Ovary (tissue), 10 donors: ENCODE results near the gene KLHL22. TPM values are rescaled to one million over a fixed set of nuclear protein-coding genes. Genes with fewer than 3 reads are reported as not detected.
"Not testable (repeated sequence)": the region's sequence is repeated elsewhere in the genome, so short reads cannot be mapped to it uniquely, and the experiment has no call there.

Source experiments
- DNase-seq, 5 donors: peaks; one replicate each; pipeline ENCODE4 v3.0.0-alpha.2; 2019 to 2020
- H3K27ac ChIP-seq, 2 donors: fragments of 200-600 bp; one replicate each; pipeline versions ENCODE4 v1.5.1 to v1.8.0; 2019 to 2022
- H3K27me3 ChIP-seq: fragments of 200-600 bp; one replicate; pipeline ENCODE4 v1.8.0; 2022
- H3K36me3 ChIP-seq: fragments of 200-600 bp; sonication (generic); one replicate; pipeline ENCODE4 v1.5.1; 2019
- H3K4me1 ChIP-seq: one replicate; pipeline ENCODE4 v1.8.1; 2013; ENCODE audit warnings: mild to moderate bottlenecking, moderate library complexity; ENCODE audit not compliant: insufficient read depth
- H3K4me3 ChIP-seq: fragments of 200-600 bp; sonication (generic); one replicate; pipeline ENCODE4 v1.5.1; 2017
- H3K9me3 ChIP-seq, 2 donors: fragments of 200-600 bp in 1 of 2; sonication (generic) in 1 of 2; one replicate each; pipeline versions ENCODE4 v1.5.1 to v1.8.1; 2013 to 2019; ENCODE audit warnings: mild to moderate bottlenecking in 1 of 2, moderate library complexity in 1 of 2
- EP300 ChIP-seq: sonication (generic); formaldehyde crosslinking; IDR thresholded peaks from one replicate; pipeline ENCODE4 v1.6.1; 2017; ENCODE audit warnings: antibody characterized with exemption
- POLR2A ChIP-seq: fragments of 450-650 bp; IDR thresholded peaks from one replicate; pipeline ENCODE4 v1.6.1; 2017; ENCODE audit warnings: antibody characterized with exemption, mild to moderate bottlenecking, moderate library complexity
- WGBS, 3 donors: extraction: QIAGEN DNeasy Blood & Tissue Kit in 1 of 3; methylation state at CpG; one replicate each; pipeline versions ENCODE4 v1.1.5 to v1.1.7; 2013 to 2017; 5-methylcytosine and 5-hydroxymethylcytosine counted together
- intact Hi-C, 4 donors: fragments of 100-400 bp; cut with DNase I; formaldehyde crosslinking; loops; one replicate each; pipeline versions ENCODE4 v1.11.0 to v1.15.1; 2022 to 2023
- long read RNA-seq, 3 donors: library from polyadenylated mRNA in 2 of 3; unstranded in 2 of 3; transcript quantifications; one replicate each; pipeline ENCODE4 v2.0.0 and lab custom pipeline, GENCODE V29; 2021 to 2026
- polyA plus RNA-seq, 2 donors: library from polyadenylated mRNA; stranded (reverse); fragments of 200-250 nt in 1 of 2; fragments of 350-450 nt in 1 of 2; fragmentation: Illumina TruSeq in 1 of 2; extraction: RNeasy Lipid Tissue Mini Kit (QIAGEN cat#74804) in 1 of 2; gene quantifications; one replicate each; pipeline ENCODE4 v1.2.3, GENCODE V29; 2013 to 2014
- total RNA-seq, 7 donors: library from RNA; depleted of rRNA in 2 of 7; stranded (reverse); fragments of >200 nt in 2 of 7; fragmentation: NEBNext Ultra II Directional in 3 of 7; extraction: Animal tissue kit (Norgen Biotek cat#: 25700) in 3 of 7; gene quantifications; one replicate each; pipeline versions ENCODE4 v1.1.0 to v1.2.4, GENCODE V29; 2016 to 2023
- TF ChIP-seq, protein P1 (sequence below), 3 donors: fragments of 450-650 bp in 2 of 3; fragments of 200-600 bp in 1 of 3; IDR thresholded peaks; one replicate each; pipeline versions ENCODE4 v1.5.1 to v1.8.0; 2016 to 2022; ENCODE audit warnings: antibody characterized with exemption in 3 of 3, mild to moderate bottlenecking in 1 of 3
- donor health status: DM: no; HTN: no; CAD: no; lungs with moderate emphysema.
- donor health status: DM: no; HTN: no; CAD: no.
- donor health status: Bipolar disorder and iron deficiency.
- donor health status: DM: yes; HTN: yes; CAD: no.
- donor health status: DM: no; HTN: no; CAD: no.
- donor health status: DM: yes; HTN: yes; CAD: no.

Gene KLHL22, protein sequence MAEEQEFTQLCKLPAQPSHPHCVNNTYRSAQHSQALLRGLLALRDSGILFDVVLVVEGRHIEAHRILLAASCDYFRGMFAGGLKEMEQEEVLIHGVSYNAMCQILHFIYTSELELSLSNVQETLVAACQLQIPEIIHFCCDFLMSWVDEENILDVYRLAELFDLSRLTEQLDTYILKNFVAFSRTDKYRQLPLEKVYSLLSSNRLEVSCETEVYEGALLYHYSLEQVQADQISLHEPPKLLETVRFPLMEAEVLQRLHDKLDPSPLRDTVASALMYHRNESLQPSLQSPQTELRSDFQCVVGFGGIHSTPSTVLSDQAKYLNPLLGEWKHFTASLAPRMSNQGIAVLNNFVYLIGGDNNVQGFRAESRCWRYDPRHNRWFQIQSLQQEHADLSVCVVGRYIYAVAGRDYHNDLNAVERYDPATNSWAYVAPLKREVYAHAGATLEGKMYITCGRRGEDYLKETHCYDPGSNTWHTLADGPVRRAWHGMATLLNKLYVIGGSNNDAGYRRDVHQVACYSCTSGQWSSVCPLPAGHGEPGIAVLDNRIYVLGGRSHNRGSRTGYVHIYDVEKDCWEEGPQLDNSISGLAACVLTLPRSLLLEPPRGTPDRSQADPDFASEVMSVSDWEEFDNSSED
- total RNA-seq = 10 to 100 TPM; 24.6 to 42.9 (median 28.7) TPM
- 10 to 100 TPM; 26.9 to 30.7 TPM for polyA plus RNA-seq
- long read RNA-seq, donor 1, transcript KLHL22-201 (7 exons, 2,616 nt) = major isoform, 96 of 198 reads
- long read RNA-seq, donor 1, partial matches to known transcripts = 57 of 198 reads
- long read RNA-seq, donor 1, other reads (novel, unspliced or antisense) = 45 of 198 reads
- long read RNA-seq, donor 2, partial matches to known transcripts = 0 of 4 reads
- long read RNA-seq, donor 2, other reads (novel, unspliced or antisense) = 0 of 4 reads
- long read RNA-seq, donor 3, transcript KLHL22-201 (7 exons, 2,616 nt) = major isoform, 29 of 71 reads
- long read RNA-seq, donor 3, partial matches to known transcripts = 14 of 71 reads
- long read RNA-seq, donor 3, other reads (novel, unspliced or antisense) = 28 of 71 reads

DNA sequence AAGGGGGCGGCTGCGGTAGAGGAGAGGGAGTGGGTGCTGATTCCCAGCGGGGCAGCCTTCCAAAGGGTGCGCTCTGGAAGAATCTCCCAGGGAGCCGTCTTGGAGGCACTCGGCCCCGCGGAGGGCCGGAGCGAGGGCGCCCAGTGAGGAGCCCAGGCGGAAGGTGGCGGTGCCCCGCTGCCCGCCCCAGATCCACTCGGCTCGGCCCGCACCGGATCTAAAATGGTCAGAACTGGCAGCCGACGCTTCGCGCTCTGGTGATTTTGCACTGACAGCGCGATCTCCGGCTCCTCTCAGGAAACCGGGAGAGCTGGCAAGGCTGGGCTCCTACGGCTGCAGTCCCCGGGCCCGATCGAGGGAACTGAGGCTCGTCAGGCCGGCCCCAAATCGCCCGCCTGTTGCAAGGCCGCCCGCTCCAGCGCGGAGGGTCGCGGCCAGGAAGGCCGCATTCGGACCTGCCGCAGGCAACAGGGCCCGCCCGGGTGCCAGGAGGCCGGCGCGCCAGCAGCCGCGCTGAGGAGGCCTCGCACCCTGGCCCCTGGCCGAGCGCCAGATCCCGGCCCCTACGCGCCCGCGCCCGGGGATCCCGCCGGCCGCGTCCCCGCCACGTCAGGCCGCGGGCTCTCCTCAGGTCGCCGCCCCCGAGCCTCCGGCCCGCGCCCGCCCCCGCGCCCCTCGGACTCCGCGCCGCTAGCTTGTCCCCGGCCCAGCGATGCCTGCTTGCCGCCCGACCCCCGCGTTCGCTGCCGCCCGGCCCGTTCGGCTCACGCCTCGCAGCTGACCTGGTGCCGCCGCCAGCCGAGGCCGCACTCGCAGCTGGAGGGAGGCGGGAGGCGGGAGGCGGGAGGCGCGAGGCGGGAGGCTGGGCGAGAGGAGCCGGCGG is at the start of gene KLHL22:
Gene KLHL22 (minus strand): TSS at position 818 of the 883 bp plus-strand sequence. CDS start 6,584 bp downstream, outside the sequence.
- TF ChIP-seq, protein P1, sequence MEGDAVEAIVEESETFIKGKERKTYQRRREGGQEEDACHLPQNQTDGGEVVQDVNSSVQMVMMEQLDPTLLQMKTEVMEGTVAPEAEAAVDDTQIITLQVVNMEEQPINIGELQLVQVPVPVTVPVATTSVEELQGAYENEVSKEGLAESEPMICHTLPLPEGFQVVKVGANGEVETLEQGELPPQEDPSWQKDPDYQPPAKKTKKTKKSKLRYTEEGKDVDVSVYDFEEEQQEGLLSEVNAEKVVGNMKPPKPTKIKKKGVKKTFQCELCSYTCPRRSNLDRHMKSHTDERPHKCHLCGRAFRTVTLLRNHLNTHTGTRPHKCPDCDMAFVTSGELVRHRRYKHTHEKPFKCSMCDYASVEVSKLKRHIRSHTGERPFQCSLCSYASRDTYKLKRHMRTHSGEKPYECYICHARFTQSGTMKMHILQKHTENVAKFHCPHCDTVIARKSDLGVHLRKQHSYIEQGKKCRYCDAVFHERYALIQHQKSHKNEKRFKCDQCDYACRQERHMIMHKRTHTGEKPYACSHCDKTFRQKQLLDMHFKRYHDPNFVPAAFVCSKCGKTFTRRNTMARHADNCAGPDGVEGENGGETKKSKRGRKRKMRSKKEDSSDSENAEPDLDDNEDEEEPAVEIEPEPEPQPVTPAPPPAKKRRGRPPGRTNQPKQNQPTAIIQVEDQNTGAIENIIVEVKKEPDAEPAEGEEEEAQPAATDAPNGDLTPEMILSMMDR (IDR thresholded peaks at IDR 0.05) = peak in 1 of 3 donors; percentile 8
- no peak for TF ChIP-seq POLR2A
- peak within 1 kb of the TSS; percentile 52 for H3K4me3 ChIP-seq
- peak within 1 kb of the TSS; percentile 77 to 99 for H3K27ac ChIP-seq
- peak in 1 of 5 donors; percentile 48 for DNase-seq
- H3K9me3 ChIP-seq = no peaks in the 10 kb centered on the region
- no peaks in the 10 kb centered on the region for H3K4me1 ChIP-seq
- H3K27me3 ChIP-seq = no peaks in the 10 kb centered on the region
- WGBS, 3 donors = 1% methylated on average over 44 to 108 of the region's 108 CpGs
- no peaks in the 10 kb centered on the region for H3K36me3 ChIP-seq
- intact Hi-C loops = loop anchor here (5.0 to 10.0 kb wide), 4 partner anchors 60 to 210 kb away; no protein-coding TSS in a partner anchor

DNA sequence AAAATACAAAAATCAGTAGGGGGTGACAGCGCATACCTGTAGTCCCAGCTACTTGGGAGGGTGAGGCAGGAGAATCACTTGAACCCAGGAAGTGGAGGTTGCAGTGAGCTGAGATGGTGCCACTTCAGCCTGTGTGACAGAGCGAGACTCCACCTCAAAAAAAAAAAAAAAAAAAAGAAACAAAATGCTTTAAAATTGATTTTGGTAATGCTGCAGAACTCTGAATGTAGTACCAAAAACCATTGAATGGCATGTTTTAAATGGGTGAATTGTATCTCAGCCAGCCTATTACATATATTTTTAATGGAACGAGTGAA is 49.7 kb upstream of the KLHL22 start:
- H3K27ac ChIP-seq, H3K4me3 ChIP-seq, DNase-seq, intact Hi-C loops, H3K9me3 ChIP-seq, H3K36me3 ChIP-seq, H3K27me3 ChIP-seq: not testable (repeated sequence)
- 83 to 97% (median 93%) methylated on average over 3 of the region's 3 CpGs for WGBS, 3 donors
- peaks cover 20% of the 10 kb centered on the region for H3K4me1 ChIP-seq

DNA sequence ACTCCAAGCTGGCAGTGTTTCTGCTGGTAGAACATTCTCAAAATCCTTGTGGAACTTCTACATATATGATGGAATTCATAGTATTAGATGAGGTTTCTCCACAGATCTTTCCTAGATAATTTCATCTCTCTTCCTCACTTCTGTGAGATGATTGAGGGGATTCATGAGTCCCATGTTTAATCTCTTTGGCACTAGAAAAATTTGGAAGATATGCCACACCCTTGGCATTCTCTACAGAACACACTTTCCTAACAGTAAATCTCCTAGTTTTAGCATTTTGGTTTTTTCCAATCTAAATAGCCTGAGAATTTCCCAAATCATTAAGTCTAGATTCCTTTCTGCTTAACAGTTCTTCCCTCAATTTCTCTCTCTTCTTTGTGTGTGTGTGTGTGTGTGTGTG is 47.1 kb upstream of the KLHL22 start:
- Histone ChIP-seq H3K4me1 (peaks cover 8% of the 10 kb centered on the region), H3K27me3 (no peaks in the 10 kb centered on the region), H3K27ac (no peak overlapping the region), H3K36me3 (no peaks in the 10 kb centered on the region), H3K4me3 (no peak overlapping the region), H3K9me3 (no peaks in the 10 kb centered on the region)
- TF ChIP-seq POLR2A = no peak
- TF ChIP-seq, protein P1 (IDR thresholded peaks at IDR 0.05) = no peak
- TF ChIP-seq EP300 = no peak
- intact Hi-C loops = no loop called here
- no peak for DNase-seq

DNA sequence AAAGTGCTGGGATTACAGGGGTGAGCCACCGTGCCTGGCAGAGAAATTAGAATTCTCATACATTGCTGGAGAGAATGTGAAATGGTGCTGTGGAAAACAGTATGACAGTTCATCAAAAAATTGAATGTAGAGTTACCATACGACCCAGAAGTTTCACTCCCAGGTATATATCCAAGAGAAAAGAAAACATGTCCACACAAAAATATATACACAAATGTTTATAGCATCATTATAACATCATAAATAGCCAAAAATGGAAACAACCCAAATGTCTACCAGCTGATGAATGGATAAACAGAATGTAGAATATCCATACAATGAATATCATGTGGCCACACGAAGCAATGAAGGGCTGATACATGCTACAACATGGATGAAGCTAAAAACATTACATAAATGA is 46.5 kb upstream of the KLHL22 start:
- Histone ChIP-seq H3K4me3 (no peak overlapping the region), H3K27ac (no peak overlapping the region), H3K36me3 (no peaks in the 10 kb centered on the region), H3K4me1 (peaks cover 8% of the 10 kb centered on the region), H3K9me3 (no peaks in the 10 kb centered on the region), H3K27me3 (no peaks in the 10 kb centered on the region)
- DNase-seq = no peak
- intact Hi-C loops = no loop called here
- TF ChIP-seq, protein P1 (IDR thresholded peaks at IDR 0.05) = no peak
- TF ChIP-seq POLR2A (no peak), EP300 (no peak)
- 90 to 94% (median 93%) methylated on average over 3 of the region's 3 CpGs for WGBS, 3 donors

DNA sequence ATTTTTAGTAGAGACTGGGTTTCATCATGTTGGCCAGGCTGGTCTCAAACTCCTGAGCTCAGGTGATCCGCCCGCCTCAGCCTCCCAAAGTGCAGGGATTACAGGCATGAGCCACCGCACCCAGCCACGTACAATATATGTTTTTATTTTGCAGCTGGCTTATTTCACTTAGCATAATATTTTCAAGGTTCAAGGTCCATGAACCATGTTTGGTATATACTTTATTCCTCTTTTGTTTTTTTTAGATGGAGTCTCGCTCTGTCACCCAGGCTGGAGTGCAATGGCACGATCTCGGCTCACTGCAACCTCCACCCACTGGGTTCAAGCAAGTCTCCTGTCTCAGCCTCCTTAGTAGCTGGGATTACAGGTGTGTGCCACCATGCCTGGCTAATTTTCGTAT is 43.3 kb upstream of the KLHL22 start:
- WGBS, 3 donors = 85 to 93% (median 90%) methylated on average over 8 of the region's 8 CpGs
- H3K36me3 ChIP-seq = not testable (repeated sequence)

More for the DNA sequence above, 43.3 kb upstream of the KLHL22 start:
- H3K27ac ChIP-seq, H3K9me3 ChIP-seq, H3K4me3 ChIP-seq, intact Hi-C loops, H3K4me1 ChIP-seq, DNase-seq, H3K27me3 ChIP-seq: not testable (repeated sequence)
